GM20431 (cell line): ENCODE measurements around the gene ZDHHC17.

Experiments
- in situ Hi-C: fragments of 300-500 bp; cut with MseI, MboI; formaldehyde crosslinking; loops from one replicate; pipeline ENCODE4 v1.15.0; 2020; ENCODE audit warnings: low sequenced_read_pairs; ENCODE audit not compliant: unreplicated experiment

ZDHHC17 gene

DNA sequence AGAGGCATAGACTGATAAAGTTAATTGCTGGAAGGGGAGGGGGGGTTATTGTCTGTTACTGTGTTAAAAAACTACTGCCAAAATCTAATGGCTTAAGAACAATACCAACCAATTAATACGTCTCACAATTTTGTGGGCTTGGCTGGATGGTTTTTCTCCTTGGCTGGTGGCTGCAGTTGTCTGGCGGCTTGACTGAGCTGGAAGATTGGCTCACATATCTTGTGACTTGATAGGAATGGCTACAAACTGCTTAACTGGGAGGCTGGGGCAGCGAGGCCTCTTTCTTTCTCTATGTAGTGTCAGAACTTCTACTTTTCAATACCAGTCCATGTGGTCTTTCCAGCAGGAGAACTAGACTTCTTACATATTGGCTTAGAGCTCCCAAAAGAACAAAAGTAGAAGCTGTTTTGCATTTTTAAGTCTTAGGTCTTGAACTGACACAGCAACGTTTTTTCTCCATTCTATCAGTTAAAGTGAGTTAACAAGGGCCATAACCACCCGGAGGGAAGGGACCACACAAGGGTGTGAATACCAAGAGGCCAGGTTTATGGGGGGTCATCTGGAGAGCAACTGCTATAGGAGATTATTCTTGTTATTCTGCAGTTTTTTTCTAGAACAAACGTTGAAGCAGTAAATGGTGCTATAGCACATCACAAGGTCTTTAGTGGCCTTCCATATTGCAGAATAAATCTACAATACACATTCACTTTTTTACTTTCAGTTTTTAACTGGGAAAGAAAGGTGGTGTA lies 46.9 kb downstream of the ZDHHC17 start:
- in situ Hi-C loops = no loop called here

DNA sequence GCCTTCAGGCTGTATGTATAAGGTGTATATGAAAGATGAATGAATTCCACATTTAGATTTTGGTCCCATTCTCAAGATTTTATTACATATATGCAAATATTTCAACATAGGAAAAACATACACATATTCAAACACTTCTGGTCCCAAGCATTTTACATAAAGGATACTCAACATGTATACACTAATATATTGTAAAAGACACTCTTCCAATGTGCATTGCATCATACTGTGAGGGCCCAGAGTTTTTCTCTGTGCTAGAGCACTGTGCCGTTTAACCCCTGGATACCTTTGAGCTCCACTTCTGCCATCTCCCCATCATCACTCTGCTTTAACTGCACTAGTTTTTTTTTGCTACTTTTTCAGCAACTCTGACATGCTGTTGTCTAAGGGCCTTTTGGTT lies 48.1 kb downstream of the ZDHHC17 start:
- in situ Hi-C loops = no loop called here

DNA sequence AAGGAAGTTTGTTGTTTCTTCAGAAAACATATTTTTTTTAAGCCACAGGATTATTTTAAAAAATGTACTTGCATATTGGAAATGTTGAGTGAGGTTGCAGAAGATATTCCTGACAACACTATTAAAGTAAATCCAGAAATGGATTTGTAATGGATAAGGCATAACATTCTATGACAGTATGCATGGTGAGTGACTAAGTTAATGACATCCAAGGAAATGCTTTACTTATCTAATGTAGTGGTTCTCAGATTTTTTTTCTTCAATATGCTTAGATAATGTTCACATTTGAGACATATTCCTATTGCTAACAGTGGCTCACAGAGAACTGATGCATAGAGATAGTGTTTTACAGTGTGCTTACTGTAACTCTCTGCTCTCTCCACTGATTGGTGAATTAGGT lies 49.4 kb downstream of the ZDHHC17 start:
- in situ Hi-C loops = no loop called here

DNA sequence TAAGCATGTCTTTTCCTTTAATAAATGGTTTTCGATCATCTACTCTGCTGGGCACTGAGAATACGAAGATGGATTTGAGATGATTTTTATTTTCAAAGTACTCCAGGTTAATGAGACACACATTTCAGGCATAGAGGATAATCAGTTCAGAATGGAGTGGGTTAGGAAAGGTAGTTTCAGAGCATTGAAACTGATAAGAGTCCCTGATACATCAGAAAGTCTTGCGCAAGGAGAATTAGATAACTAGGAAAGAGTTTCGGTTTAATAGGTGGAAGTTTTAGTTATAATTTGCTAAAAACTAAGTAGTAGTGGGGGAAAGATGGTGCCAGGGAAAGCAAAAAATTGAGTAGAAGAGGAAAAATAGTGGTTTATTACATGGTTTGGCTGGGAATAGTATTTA lies 50.1 kb downstream of the ZDHHC17 start:
- in situ Hi-C loops = no loop called here

DNA sequence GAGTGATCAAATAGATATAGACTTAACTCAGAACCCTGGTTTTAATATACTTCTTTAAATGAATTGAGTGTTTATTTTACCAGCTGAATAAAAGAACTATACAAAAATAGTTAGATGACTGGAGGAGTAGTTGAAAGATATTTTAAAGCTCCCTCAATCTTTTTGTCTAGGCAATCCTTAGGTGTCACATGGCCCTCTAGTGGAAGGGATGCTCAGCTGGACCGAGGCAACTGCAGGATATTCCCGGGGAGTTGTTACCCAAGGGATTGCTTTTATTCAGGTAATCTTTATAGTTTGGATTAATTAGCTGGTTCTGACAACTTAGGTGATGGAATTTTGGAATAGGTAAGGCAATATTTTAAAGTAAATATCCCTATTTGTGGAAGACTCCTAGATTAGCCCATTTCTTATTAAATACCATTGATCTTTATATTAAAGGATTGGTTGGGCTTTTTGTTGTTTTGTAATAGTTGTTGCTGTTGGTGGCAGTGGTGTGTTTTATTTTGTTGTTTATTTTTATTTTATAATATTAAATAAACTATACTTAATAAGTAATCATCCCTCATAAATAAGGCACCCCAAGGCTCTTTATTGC lies 57.1 kb downstream of the ZDHHC17 start:
- in situ Hi-C loops = no loop called here

DNA sequence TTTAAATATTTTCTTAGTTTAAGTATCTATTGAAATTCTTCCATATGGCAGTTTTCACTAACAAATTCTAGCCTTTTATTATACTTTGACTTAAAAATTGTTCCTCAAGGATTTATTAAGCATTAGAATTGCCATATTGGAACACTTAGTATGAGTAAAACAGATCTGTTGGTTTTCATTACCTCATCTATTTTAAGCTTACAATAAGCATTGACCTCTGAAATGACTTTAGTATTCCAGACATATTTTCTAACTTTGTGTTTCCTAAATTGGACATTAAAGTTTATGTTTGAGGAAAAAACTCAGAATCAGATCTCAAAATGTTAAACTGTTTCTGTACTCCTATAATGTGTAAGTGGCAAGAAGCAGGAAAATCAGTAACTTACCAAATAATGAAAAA lies 66.5 kb downstream of the ZDHHC17 start:
- in situ Hi-C loops = no loop called here

DNA sequence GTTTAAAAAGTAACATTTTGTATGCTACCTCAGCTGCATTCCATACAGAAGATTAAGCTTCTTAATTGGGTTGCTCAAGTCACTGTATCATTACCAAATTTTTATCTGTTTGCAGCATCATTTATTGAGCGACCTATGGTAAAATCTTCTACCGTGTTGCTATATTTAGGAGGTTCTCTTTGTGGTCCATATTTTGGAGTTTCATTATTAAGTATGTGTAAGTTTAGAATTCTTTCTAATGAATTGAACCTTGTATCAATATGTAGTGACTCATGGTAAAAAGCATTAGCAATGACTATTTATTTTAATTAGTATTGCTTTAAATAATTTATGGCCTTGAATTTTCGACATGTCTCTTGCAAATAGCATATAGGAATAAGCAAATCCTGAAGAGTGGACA lies 72.7 kb downstream of the ZDHHC17 start:
- in situ Hi-C loops = no loop called here

DNA sequence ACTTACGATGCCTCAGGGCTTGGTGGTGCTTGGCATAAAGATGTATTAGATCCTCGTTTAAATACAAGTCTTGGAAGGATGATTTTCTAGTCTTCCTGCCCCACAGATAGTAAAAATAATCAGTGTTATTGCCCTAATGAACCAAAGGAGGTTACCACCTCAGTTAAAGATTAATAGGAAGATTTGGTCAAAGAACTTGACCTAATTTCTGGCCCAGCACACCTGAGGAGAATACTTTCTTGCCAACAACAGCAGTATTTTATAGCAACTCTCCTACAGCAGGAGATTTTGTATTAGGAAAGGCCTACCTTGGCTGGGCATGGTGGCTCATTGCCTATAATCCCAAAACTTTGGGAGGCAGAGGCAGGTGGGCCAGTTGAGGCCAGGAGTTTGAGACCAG lies 83.3 kb downstream of the ZDHHC17 start:
- in situ Hi-C loops = no loop called here

DNA sequence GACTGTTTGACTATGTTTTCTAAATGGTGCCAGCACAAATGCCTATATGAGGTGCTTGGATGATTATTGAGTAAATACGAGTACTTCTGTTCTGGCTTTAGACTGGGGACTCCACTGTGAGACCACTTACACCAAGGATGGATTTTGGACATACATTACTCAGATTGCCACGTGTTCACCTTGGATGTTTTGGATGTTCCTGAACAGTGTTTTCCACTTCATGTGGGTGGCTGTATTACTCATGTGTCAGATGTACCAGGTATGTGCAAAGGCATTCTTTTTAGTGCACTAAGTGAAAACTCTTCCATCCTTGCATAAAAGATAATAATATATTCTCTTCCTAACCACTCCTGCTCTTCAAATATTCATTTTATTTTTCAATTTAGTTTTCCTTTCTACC lies 84.2 kb downstream of the ZDHHC17 start:
- in situ Hi-C loops = no loop called here

DNA sequence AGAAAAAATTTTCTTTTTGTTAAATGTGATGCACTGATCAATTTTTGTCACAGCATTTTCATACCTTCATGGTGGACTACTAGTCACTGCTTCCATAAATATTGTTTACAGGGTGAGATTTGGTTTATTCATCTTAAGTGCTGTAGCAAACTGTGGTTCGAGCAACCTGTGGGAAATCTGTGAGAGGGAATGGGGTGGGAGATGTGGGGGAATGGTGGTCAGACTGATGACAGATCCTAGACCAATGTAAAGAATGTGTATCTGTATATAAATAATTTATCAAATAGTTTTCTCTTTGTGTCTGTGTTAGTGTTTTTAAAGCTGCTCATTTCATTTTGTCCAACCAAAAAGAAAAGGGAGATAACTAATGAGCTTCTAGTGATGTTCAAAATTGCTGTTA lies 88.2 kb downstream of the ZDHHC17 start:
- in situ Hi-C loops = no loop called here

DNA sequence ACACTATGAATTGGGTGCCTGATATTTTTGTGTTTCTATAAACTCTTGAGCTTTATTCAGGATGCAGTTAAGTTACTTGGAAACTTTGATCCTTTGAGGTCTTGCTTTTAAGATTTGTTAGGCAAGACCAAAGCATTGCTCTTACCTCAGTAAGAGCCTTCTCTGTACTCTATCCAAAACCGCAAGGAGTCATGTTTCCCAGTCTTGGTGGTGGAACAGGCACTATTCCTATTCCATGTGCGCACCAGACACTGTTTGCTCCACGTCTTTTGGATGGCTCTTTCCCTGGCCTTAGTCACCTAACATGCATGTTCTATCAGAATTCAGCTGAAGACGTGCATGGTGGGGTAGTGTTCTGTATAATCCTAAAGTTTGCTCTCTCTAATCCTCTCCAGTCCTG lies 91.4 kb downstream of the ZDHHC17 start:
- in situ Hi-C loops = no loop called here

DNA sequence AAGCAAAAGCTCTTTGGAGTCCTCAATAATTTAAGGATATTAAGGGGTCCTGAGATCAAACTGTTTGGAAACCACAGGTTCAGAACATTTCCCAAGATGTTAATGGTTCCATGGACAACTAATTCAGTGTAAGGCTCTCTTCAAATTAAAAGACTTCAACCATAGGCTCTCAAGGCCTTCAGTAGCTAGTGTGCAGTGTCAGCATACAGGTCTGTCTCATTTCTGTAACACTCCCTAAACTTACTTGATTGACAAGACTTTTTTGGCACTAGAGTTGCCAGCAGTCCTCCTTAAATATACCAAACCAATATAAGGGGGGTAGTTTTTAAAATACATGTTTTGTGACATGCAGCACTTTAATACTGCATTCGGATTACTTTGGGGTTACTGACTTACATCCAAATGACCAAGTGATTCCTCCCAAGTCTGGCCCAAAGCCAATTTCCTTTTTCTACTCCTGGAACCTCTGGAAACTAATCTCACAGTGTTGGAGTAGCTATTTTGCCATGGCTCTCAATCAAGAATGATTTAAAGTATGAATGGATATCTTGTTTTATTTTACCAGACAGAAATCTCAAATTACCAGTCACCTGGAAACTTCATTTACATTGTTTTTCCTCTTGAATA lies 92.2 kb downstream of the ZDHHC17 start:
- in situ Hi-C loops = no loop called here

DNA sequence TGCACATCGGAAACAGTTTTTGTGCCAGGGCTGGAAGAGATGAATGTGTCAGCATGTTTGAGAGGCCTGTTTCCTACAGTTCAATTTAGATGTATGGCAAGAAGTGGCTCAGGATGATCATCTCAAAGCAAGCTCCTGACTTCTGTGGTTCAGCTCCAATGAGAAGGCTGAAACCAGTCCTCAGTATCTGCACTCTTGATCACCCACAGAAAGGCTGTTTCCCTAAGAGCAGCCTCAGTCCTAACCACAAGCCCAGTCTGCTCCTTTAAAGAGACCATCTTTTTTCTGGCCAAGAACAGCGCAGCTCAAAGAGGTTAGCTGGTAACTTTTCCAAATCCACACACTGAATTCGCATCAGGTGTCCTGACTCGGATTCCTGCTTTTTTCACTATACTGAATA lies 95.7 kb downstream of the ZDHHC17 start:
- in situ Hi-C loops = no loop called here

DNA sequence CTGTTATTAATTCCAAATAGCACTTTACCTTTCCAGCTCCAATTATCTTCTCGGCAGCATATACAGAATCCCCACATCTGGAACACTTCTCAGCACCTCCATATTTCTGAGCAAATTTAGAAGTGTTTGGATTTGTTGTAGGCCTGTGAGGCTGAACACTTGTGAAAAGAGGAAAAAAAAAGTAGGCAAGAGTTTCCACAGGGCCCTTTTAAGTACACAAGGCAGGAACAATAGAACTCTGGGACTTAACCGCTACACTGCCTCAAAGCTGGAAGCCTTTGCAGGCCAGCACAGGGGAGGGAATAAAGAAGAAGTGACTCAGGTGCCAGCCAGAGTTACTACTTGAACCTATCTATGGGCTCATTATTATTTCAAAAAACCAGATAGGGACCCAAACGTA lies 96.3 kb downstream of the ZDHHC17 start:
- in situ Hi-C loops = no loop called here

DNA sequence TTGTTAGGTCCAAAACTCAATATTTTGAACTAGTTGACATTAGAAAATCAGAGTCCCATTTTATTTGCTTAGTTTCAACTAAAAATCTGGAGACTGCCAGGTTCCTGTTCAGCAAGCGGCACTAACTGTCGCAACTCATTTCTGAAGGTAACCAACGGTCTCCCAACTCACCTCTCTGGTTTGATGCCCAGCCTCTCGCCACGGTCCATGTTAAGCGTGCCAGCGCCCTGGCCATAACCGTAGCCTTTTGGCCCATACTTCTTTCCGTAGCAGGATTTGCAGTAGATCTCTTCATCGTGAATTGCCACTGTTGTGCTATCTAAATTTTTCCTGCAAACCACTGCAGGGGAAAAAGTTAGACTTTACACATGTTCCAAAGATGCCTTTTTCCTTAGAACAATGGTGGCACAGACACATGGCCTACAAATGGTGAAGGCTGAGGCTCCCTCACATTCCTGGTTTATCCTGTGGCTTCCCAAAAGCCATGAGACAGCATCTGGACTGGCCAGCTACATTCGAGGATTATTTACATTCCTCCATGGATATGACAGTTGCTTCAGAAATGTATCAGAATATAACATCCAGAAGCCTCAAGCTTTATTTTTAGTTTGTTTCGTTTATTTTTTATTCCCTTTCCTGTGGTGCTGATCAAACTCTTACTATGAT lies 99.2 kb downstream of the ZDHHC17 start:
- in situ Hi-C loops = no loop called here

DNA sequence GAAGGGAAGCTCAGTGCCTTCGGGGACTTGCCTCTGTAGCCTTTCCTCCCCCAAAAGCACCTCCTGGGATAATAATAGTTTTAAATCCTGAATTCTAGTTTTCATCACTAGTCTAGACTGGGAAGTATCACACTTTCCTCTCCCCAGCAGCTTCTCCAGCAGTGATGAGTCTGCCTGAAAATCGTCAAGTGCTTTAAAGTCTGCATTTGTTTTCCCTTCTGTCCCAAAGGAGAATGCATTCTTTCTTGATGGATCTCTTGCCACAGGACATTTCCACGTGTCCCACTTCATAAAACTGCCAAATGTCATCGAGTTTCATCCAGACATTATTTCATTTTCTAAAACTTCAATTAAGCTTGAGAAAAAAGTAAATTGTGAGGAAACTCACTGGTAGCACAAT lies 99.9 kb downstream of the ZDHHC17 start:
- in situ Hi-C loops = no loop called here

DNA sequence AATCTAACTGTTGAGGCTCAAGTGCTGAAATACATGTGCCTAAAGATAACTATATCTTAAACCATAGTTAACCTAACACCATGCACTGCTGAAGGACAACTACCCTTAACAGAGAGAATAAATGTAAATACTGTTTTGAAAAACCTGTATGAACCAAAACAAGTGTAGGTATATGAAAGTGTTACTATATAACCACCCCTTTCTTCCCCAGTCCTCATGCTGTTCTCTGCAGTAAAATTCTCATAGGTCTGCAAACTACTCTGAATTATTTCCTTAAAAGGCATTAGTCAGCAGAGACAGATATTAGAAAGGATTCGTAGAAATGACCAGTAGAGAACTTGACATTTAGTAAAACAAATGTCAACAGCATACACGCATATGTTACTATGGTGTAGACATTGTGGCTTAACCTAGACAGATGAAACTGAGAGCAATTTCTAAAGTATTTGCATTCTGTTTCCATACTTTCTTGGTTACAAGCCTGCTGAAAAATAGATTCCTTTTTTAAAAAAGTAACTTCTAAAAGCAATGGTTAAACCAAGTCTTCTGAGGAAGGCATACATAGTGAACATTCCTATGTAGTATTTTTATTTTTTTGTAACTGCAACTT lies 101.0 kb downstream of the ZDHHC17 start:
- in situ Hi-C loops = no loop called here

DNA sequence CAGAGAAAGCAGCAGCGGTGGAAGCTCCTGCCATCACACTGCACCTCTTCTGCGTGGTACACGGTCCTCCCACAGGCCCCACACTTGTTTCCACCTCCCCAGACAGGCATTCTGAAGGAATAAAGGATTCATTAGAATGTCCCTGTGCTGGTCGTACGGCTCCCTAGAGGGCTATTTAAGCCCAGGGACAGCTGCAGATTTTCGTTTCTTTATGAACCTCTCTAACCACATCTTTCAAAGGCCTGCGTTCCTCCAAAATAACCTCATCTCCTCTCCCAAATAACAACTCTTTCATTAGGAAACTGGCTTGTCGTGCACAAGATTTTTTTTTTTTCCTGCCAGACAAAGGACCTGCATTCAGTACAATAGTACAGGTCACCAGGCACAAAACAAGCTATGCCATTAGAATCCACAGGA lies 102.2 kb downstream of the ZDHHC17 start:
- in situ Hi-C loops = no loop called here

DNA sequence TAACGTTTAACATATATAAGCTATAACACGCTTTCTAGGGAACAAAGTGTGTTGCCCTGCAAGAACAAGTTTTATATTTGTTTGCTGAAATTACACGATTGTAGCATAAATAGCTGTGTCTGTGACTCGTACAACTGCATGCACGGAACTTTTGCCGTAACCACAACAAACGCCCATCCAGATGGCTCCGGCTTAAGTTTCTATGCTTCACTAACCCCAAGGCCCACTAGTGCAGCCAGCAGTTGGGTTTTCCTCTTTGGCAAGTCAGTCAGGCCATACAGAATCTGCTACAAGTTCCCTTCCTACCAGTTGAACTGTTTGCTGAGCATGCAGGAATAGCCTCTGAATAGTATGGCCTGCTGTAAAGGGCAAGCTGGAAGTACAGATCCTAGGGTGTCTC lies 102.8 kb downstream of the ZDHHC17 start:
- in situ Hi-C loops = no loop called here

DNA sequence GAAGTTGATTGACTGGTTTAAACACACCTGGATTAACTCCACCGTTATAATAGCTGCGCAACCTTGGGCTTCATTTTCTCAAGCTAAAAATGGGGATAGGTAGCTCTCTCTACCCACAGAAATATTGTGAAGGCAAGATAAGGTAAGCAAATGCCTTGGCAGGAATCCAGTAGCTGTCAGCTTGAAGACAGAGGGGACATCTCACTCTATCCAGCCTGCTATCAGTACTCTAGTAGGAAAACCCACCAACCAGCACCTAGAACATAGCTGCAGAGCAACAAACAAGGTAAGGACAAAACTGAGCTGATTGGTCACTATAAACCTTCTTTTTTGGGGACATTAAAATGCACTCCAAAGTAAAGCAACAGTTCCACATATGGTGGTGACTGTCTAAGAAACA lies 107.2 kb downstream of the ZDHHC17 start:
- in situ Hi-C loops = no loop called here

DNA sequence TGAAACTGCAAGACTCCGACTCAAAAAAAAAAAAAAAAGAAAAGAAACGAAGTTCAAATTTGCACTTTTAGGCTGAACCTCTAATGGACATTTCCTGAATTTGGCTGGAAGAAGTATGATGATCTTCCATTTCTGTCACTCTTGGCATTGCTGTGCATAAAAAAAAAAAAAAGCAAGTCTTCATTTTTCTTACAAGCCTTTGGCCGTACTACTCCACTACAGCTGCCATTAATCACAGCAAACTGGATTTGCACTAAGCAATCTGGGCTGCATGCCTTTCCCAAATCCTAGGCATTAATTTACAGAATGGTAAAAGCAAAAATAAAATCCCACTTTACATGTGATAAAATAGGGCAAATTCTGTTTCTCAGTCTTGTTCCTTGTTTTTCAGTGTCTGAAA lies 107.8 kb downstream of the ZDHHC17 start:
- in situ Hi-C loops = no loop called here
